ENCODE measurements around the gene CACNB2. TPM values are rescaled to one million over a fixed set of nuclear protein-coding genes. Genes with fewer than 3 reads are reported as not detected.
A peak's percentile ranks its signal among the peaks of the same experiment; 100 is the strongest.

The CACNB2 gene
- total and polyA plus RNA-seq, 9 donors, result 1.1 to 2.0 (median 1.4) TPM

DNA sequence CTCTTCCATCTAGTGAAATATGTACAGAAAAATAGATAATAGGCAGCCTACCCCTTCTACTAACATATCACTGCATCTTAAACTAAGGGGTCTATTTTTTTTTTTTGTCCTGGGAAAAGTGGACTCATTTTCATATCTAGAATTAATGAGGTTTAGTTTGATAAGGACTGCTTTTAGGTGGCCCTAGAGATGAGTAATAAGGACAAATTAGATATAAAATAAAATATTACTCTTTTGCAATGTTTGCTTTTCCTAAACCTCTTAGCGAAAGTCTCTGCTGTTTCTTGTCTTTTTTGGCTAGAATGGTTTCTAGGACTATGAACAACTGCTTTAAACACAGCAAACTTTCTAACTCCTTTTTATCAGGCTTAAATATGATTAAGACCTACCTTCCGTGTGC lies 83.7 kb downstream of the CACNB2 start:
- Histone ChIP-seq H3K27ac (ENCODE audit: low read length) (no peak overlapping the region), H3K36me3 (ENCODE audit: control insufficient read depth, insufficient read depth, low read length) (no peaks in the 10 kb centered on the region), H3K27me3 (ENCODE audit: control insufficient read depth, insufficient read depth, low read length) (no peaks in the 10 kb centered on the region), H3K4me1 (ENCODE audit: control insufficient read depth, insufficient read depth, low read length) (no peaks in the 10 kb centered on the region), H3K4me3 (ENCODE audit: low read length) (no peak overlapping the region), H3K9me3 (replicated peaks; ENCODE audit: control insufficient read depth, low read depth, low read length) (no peaks in the 10 kb centered on the region)
- WGBS (ENCODE audit: insufficient coverage), result no CpG with 5 or more reads among the region's 2 CpGs
- DNase-seq, result no peak

- Histone ChIP-seq H3K4me3 (ENCODE audit: low read length) (no peak overlapping the region), H3K36me3 (ENCODE audit: control insufficient read depth, insufficient read depth, low read length) (no peaks in the 10 kb centered on the region), H3K27me3 (ENCODE audit: control insufficient read depth, insufficient read depth, low read length) (no peaks in the 10 kb centered on the region), H3K27ac (ENCODE audit: low read length) (no peak overlapping the region), H3K4me1 (ENCODE audit: control insufficient read depth, insufficient read depth, low read length) (no peaks in the 10 kb centered on the region), H3K9me3 (replicated peaks; ENCODE audit: control insufficient read depth, low read depth, low read length) (no peaks in the 10 kb centered on the region)
- 50% methylated on average over 8 of the region's 12 CpGs for WGBS (ENCODE audit: insufficient coverage)
- DNase-seq, result no peak
Measured at GRCh38 chr10:18224626-18225445, 84.6 kb downstream of the CACNB2 start.

- no CpG with 5 or more reads among the region's 5 CpGs for WGBS (ENCODE audit: insufficient coverage)
- no peak overlapping the region for H3K27ac ChIP-seq (ENCODE audit: low read length)
- DNase-seq, result no peak
Measured at GRCh38 chr10:18226336-18226735, 86.1 kb downstream of the CACNB2 start.

DNA sequence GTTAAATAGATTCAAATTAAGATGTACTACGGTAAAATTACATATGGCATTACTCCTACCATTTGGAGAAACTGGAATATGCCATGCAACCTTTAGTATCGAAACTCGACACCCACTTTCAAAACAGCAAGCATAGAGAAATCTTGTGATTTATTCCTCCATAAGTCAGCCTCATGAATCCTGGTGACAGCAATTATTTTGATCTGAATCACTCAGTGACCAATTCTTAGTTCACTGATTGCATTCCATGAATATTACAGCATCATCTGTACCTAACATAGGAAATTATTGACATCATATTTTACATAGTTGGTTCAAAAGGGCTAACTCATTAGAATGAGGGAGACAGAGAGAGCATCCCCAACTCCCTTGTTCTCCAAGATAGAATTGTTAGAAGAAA lies 89.6 kb downstream of the CACNB2 start:
- Histone ChIP-seq H3K27me3 (ENCODE audit: control insufficient read depth, insufficient read depth, low read length) (no peaks in the 10 kb centered on the region), H3K4me1 (ENCODE audit: control insufficient read depth, insufficient read depth, low read length) (no peaks in the 10 kb centered on the region), H3K36me3 (ENCODE audit: control insufficient read depth, insufficient read depth, low read length) (no peaks in the 10 kb centered on the region), H3K4me3 (ENCODE audit: low read length) (no peak overlapping the region), H3K27ac (ENCODE audit: low read length) (no peak overlapping the region), H3K9me3 (replicated peaks; ENCODE audit: control insufficient read depth, low read depth, low read length) (no peaks in the 10 kb centered on the region)
- no peak for DNase-seq
- no CpG with 5 or more reads among the region's 3 CpGs for WGBS (ENCODE audit: insufficient coverage)

More at GRCh38 chr10:18226336-18226735, 86.1 kb downstream of the CACNB2 start:
- Histone ChIP-seq H3K27me3 (ENCODE audit: control insufficient read depth, insufficient read depth, low read length) (no peaks in the 10 kb centered on the region), H3K4me1 (ENCODE audit: control insufficient read depth, insufficient read depth, low read length) (no peaks in the 10 kb centered on the region), H3K4me3 (ENCODE audit: low read length) (no peak overlapping the region), H3K36me3 (ENCODE audit: control insufficient read depth, insufficient read depth, low read length) (no peaks in the 10 kb centered on the region), H3K9me3 (replicated peaks; ENCODE audit: control insufficient read depth, low read depth, low read length) (no peaks in the 10 kb centered on the region)

GRCh38 chr10:18230794-18231193 lies 90.6 kb downstream of the CACNB2 start:
- WGBS (ENCODE audit: insufficient coverage), result 100% methylated on average over 1 of the region's 2 CpGs
- Histone ChIP-seq H3K36me3 (ENCODE audit: control insufficient read depth, insufficient read depth, low read length) (no peaks in the 10 kb centered on the region), H3K4me1 (ENCODE audit: control insufficient read depth, insufficient read depth, low read length) (no peaks in the 10 kb centered on the region), H3K9me3 (replicated peaks; ENCODE audit: control insufficient read depth, low read depth, low read length) (no peaks in the 10 kb centered on the region), H3K27me3 (ENCODE audit: control insufficient read depth, insufficient read depth, low read length) (no peaks in the 10 kb centered on the region), H3K4me3 (ENCODE audit: low read length) (no peak overlapping the region), H3K27ac (ENCODE audit: low read length) (no peak overlapping the region)
- DNase-seq, result no peak

GRCh38 chr10:18231480-18231879 lies 91.3 kb downstream of the CACNB2 start:
- no peak overlapping the region for H3K4me3 ChIP-seq (ENCODE audit: low read length)
- WGBS (ENCODE audit: insufficient coverage), result no CpG with 5 or more reads among the region's 2 CpGs
- H3K36me3 ChIP-seq (ENCODE audit: control insufficient read depth, insufficient read depth, low read length), result no peaks in the 10 kb centered on the region
- no peaks in the 10 kb centered on the region for H3K9me3 ChIP-seq (replicated peaks; ENCODE audit: control insufficient read depth, low read depth, low read length)
- no peak for DNase-seq
- no peaks in the 10 kb centered on the region for H3K4me1 ChIP-seq (ENCODE audit: control insufficient read depth, insufficient read depth, low read length)
- H3K27ac ChIP-seq (ENCODE audit: low read length), result no peak overlapping the region
- no peaks in the 10 kb centered on the region for H3K27me3 ChIP-seq (ENCODE audit: control insufficient read depth, insufficient read depth, low read length)

DNA sequence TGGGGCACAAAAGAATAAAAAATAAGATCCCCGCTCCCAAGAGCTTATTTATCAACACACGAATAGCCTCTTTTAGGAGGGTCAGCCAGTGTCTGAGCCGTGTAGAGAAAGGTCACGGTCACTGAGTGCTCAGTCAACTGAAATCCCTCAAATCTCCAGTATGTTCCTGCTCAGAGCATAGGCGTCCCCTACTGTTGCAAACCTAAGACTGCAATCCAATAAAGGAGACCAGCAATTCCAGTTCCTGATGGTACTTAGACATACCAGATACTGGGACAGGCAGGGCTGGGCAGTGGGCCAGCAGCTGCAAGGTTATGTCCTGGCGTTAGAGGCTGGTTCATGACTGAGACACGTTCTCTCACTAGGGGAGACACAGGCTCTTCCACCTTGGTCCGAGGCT lies 93.6 kb downstream of the CACNB2 start:
- Histone ChIP-seq H3K4me3 (ENCODE audit: low read length) (no peak overlapping the region), H3K36me3 (ENCODE audit: control insufficient read depth, insufficient read depth, low read length) (no peaks in the 10 kb centered on the region), H3K9me3 (replicated peaks; ENCODE audit: control insufficient read depth, low read depth, low read length) (no peaks in the 10 kb centered on the region), H3K4me1 (ENCODE audit: control insufficient read depth, insufficient read depth, low read length) (no peaks in the 10 kb centered on the region), H3K27me3 (ENCODE audit: control insufficient read depth, insufficient read depth, low read length) (no peaks in the 10 kb centered on the region), H3K27ac (ENCODE audit: low read length) (no peak overlapping the region)
- WGBS (ENCODE audit: insufficient coverage), result 57% methylated on average over 6 of the region's 8 CpGs
- DNase-seq, result no peak

GRCh38 chr10:18235477-18235876 lies 95.3 kb downstream of the CACNB2 start:
- Histone ChIP-seq H3K27me3 (ENCODE audit: control insufficient read depth, insufficient read depth, low read length) (no peaks in the 10 kb centered on the region), H3K4me3 (ENCODE audit: low read length) (no peak overlapping the region), H3K4me1 (ENCODE audit: control insufficient read depth, insufficient read depth, low read length) (no peaks in the 10 kb centered on the region), H3K27ac (ENCODE audit: low read length) (no peak overlapping the region), H3K9me3 (replicated peaks; ENCODE audit: control insufficient read depth, low read depth, low read length) (no peaks in the 10 kb centered on the region), H3K36me3 (ENCODE audit: control insufficient read depth, insufficient read depth, low read length) (no peaks in the 10 kb centered on the region)
- WGBS (ENCODE audit: insufficient coverage), result 86% methylated on average over 3 of the region's 4 CpGs
- DNase-seq, result no peak

DNA sequence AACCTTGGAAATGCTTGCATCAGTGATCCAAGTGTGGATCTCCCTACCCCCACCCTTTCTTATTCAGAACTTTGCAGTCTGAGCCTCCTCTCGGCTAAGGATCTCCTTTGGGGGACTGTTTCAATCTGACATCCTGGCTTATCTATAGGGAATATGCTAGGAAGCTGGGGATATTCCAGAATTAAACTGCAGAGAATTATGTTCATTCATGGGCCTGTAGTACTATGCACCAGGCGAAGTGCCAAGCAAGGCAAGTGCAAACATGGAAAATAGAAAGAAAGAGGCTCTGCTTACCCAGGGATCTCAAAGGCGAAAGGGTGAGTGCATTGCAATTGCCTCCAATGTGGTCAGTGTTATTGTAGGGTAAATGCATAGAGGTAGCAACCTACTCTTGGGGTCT lies 96.5 kb downstream of the CACNB2 start:
- no peak overlapping the region for H3K27ac ChIP-seq (ENCODE audit: low read length)
- no peaks in the 10 kb centered on the region for H3K9me3 ChIP-seq (replicated peaks; ENCODE audit: control insufficient read depth, low read depth, low read length)
- no peaks in the 10 kb centered on the region for H3K27me3 ChIP-seq (ENCODE audit: control insufficient read depth, insufficient read depth, low read length)
- H3K36me3 ChIP-seq (ENCODE audit: control insufficient read depth, insufficient read depth, low read length), result no peaks in the 10 kb centered on the region
- no peaks in the 10 kb centered on the region for H3K4me1 ChIP-seq (ENCODE audit: control insufficient read depth, insufficient read depth, low read length)
- H3K4me3 ChIP-seq (ENCODE audit: low read length), result no peak overlapping the region
- 94% methylated on average over 2 of the region's 3 CpGs for WGBS (ENCODE audit: insufficient coverage)
- no peak for DNase-seq

- Histone ChIP-seq H3K27me3 (ENCODE audit: control insufficient read depth, insufficient read depth, low read length) (no peaks in the 10 kb centered on the region), H3K27ac (ENCODE audit: low read length) (no peak overlapping the region), H3K4me1 (ENCODE audit: control insufficient read depth, insufficient read depth, low read length) (no peaks in the 10 kb centered on the region), H3K4me3 (ENCODE audit: low read length) (no peak overlapping the region), H3K36me3 (ENCODE audit: control insufficient read depth, insufficient read depth, low read length) (no peaks in the 10 kb centered on the region), H3K9me3 (replicated peaks; ENCODE audit: control insufficient read depth, low read depth, low read length) (no peaks in the 10 kb centered on the region)
- 58% methylated on average over 5 of the region's 8 CpGs for WGBS (ENCODE audit: insufficient coverage)
- DNase-seq, result peak; percentile 59
Measured at GRCh38 chr10:18238870-18239485, 98.8 kb downstream of the CACNB2 start.
